ENCODE measurements around the gene PLCG2.

The PLCG2 gene

GRCh38 chr16:81868057-81868748 lies 89.1 kb downstream of the PLCG2 start:
- Histone ChIP-seq H3K79me2 (ENCODE audit: low read length) (no peaks in the 10 kb centered on the region; the same call in 1 of the 2 replicates), H3K9ac (ENCODE audit: low read length) (no peak overlapping the region), H3K27ac (ENCODE audit: low read length) (no peak overlapping the region), H4K20me1 (ENCODE audit: insufficient read depth, low read length) (peaks cover 47% of the 10 kb centered on the region), H3K36me3 (replicated peaks; ENCODE audit: low read depth, low read length) (peaks cover 38% of the 10 kb centered on the region), H3K27me3 (ENCODE audit: low read depth, low read length) (no peaks in the 10 kb centered on the region), H3K4me3 (ENCODE audit: low read length) (no peak overlapping the region), H3K4me1 (ENCODE audit: low read length) (peaks cover 35% of the 10 kb centered on the region), H2AFZ (ENCODE audit: low read depth, low read length) (no peak overlapping the region), H3K4me2 (ENCODE audit: low read length) (no peak overlapping the region), H3K9me3 (ENCODE audit: insufficient read depth, low read length) (no peaks in the 10 kb centered on the region)
- TF ChIP-seq EZH2phosphoT487 (IDR thresholded peaks at IDR 0.05; ENCODE audit: low read depth) (no peak), CTCF (IDR thresholded peaks at IDR 0.05; ENCODE audit: low read depth, low read length) (no peak)

DNA sequence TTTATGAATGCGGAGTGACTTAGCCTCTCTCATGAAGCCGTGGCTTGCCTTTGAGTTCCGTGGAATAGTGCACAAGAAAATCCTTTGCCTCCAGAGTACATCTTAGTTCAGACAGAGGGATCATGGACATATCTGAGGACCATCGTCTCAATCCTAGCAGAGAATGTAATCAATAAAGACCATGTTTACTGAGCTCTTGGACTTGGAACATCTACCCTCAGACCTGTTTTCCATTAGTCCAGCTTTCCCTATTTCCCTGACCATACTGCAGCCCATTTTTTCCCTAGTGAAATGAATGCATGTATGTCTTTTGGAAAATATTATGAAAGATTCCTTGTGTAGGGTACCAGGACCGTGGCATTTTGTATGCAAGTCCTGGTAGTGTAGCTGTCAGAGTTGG lies 90.2 kb downstream of the PLCG2 start:
- Histone ChIP-seq H3K36me3 (replicated peaks; ENCODE audit: low read depth, low read length) (peaks cover 34% of the 10 kb centered on the region), H3K79me2 (ENCODE audit: low read length) (peaks cover 2% of the 10 kb centered on the region)

DNA sequence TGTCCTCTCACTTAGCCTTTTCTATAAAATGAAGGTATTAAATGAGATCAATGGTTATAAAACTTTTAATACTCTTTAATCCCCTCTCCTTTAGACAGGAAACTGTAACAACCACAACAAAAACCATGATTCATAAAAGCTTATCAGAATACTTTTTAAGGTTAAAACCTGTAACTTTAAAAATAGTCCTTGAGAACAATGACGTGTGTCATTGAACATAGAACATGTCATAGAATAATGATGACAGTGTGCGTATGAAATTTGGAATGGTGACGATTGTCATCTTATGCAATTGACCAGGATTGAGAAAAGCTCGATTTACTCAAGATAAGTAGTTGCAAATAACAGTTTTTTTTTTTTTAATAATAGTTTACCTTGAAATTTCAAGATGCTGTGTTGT lies 94.1 kb downstream of the PLCG2 start:
- Histone ChIP-seq H3K4me3 (ENCODE audit: low read length) (no peak overlapping the region), H4K20me1 (ENCODE audit: insufficient read depth, low read length) (peaks cover 10% of the 10 kb centered on the region), H3K4me2 (ENCODE audit: low read length) (no peak overlapping the region), H3K36me3 (replicated peaks; ENCODE audit: low read depth, low read length) (peaks cover 40% of the 10 kb centered on the region), H2AFZ (ENCODE audit: low read depth, low read length) (no peak overlapping the region), H3K27me3 (ENCODE audit: low read depth, low read length) (no peaks in the 10 kb centered on the region), H3K4me1 (ENCODE audit: low read length) (peaks cover 15% of the 10 kb centered on the region), H3K9me3 (ENCODE audit: insufficient read depth, low read length) (no peaks in the 10 kb centered on the region), H3K79me2 (ENCODE audit: low read length) (peaks cover 23% of the 10 kb centered on the region), H3K27ac (ENCODE audit: low read length) (no peak overlapping the region), H3K9ac (ENCODE audit: low read length) (no peak overlapping the region)
- TF ChIP-seq CTCF (IDR thresholded peaks at IDR 0.05; ENCODE audit: low read depth, low read length) (no peak), EZH2phosphoT487 (IDR thresholded peaks at IDR 0.05; ENCODE audit: low read depth) (no peak)

More for the DNA sequence above, 90.2 kb downstream of the PLCG2 start:
- no peak overlapping the region for H3K9ac ChIP-seq (ENCODE audit: low read length)
- H4K20me1 ChIP-seq (ENCODE audit: insufficient read depth, low read length): peaks cover 36% of the 10 kb centered on the region
- no peaks in the 10 kb centered on the region for H3K9me3 ChIP-seq (ENCODE audit: insufficient read depth, low read length)
- H3K4me3 ChIP-seq (ENCODE audit: low read length): no peak overlapping the region
- H3K4me1 ChIP-seq (ENCODE audit: low read length): peaks cover 30% of the 10 kb centered on the region
- H3K4me2 ChIP-seq (ENCODE audit: low read length): no peak overlapping the region
- H3K27ac ChIP-seq (ENCODE audit: low read length): no peak overlapping the region
- no peaks in the 10 kb centered on the region for H3K27me3 ChIP-seq (ENCODE audit: low read depth, low read length)
- H2AFZ ChIP-seq (ENCODE audit: low read depth, low read length): no peak overlapping the region
- TF ChIP-seq EZH2phosphoT487 (IDR thresholded peaks at IDR 0.05; ENCODE audit: low read depth): no peak
- no peak for TF ChIP-seq CTCF (IDR thresholded peaks at IDR 0.05; ENCODE audit: low read depth, low read length)

GRCh38 chr16:81873843-81874752 lies 95.0 kb downstream of the PLCG2 start:
- H3K36me3 ChIP-seq (replicated peaks; ENCODE audit: low read depth, low read length): peaks cover 34% of the 10 kb centered on the region
- H4K20me1 ChIP-seq (ENCODE audit: insufficient read depth, low read length): peaks cover 11% of the 10 kb centered on the region
- H3K9me3 ChIP-seq (ENCODE audit: insufficient read depth, low read length): no peaks in the 10 kb centered on the region
- H3K4me2 ChIP-seq (ENCODE audit: low read length): no peak overlapping the region
- H3K79me2 ChIP-seq (ENCODE audit: low read length): peaks cover 23% of the 10 kb centered on the region
- H3K4me3 ChIP-seq (ENCODE audit: low read length): no peak overlapping the region
- H3K27ac ChIP-seq (ENCODE audit: low read length): no peak overlapping the region
- H3K4me1 ChIP-seq (ENCODE audit: low read length): peaks cover 10% of the 10 kb centered on the region
- H3K9ac ChIP-seq (ENCODE audit: low read length): no peak overlapping the region
- no peak overlapping the region for H2AFZ ChIP-seq (ENCODE audit: low read depth, low read length)
- H3K27me3 ChIP-seq (ENCODE audit: low read depth, low read length): no peaks in the 10 kb centered on the region
- TF ChIP-seq CTCF (IDR thresholded peaks at IDR 0.05; ENCODE audit: low read depth, low read length) (peak; percentile 85), EZH2phosphoT487 (IDR thresholded peaks at IDR 0.05; ENCODE audit: low read depth) (no peak)

Measured in OCI-LY3 (cell line).